K562 (cell line): ENCODE results near the gene IGF2R. TPM values are rescaled to one million over a fixed set of nuclear protein-coding genes. Genes with fewer than 3 reads are reported as not detected.
A peak's percentile ranks its signal among the peaks of the same experiment; 100 is the strongest.

ENCODE experiments used
- CCAR2 ChIP-seq: fragments of 200-400 bp; formaldehyde crosslinking; IDR thresholded peaks from 2 replicates; pipeline ENCODE4 v1.6.1; 2017; ENCODE audit warnings: mild to moderate bottlenecking, low read depth, low read length
- CHD7 ChIP-seq: fragments of 200-600 bp; sonication (generic); IDR thresholded peaks from one replicate; pipeline ENCODE4 v1.6.1; 2012; ENCODE audit warnings: mild to moderate bottlenecking, low read depth, low read length, inconsistent platforms
- CREB3L1 ChIP-seq: fragments of 450-650 bp; IDR thresholded peaks from 2 replicates; pipeline ENCODE4 v1.6.1; 2014; ENCODE audit warnings: low read depth, mild to moderate bottlenecking, moderate library complexity, borderline replicate concordance
- E2F4 ChIP-seq: sonication (generic); formaldehyde crosslinking; IDR thresholded peaks from 2 replicates; pipeline ENCODE4 v1.8.0; 2022; ENCODE audit warnings: mild to moderate bottlenecking, low read depth, missing genetic modification reagents
- GABPA ChIP-seq: fragments of 200-800 bp; sonication (Bioruptor generic); conservative IDR thresholded peaks from 2 replicates; pipeline ENCODE4 v1.6.1; 2016; ENCODE audit warnings: low read depth, missing genetic modification characterization, missing compliant biosample characterization
- NFRKB ChIP-seq: fragments of 450-650 bp; IDR thresholded peaks from 2 replicates; pipeline ENCODE4 v1.6.1; 2016; ENCODE audit warnings: low read depth
- SMAD3 ChIP-seq: fragments of 450-650 bp; formaldehyde crosslinking; conservative IDR thresholded peaks from 2 replicates; pipeline ENCODE4 v1.4.0; 2020; ENCODE audit warnings: mild to moderate bottlenecking
- TOE1 ChIP-seq, 2 experiments: fragments of 450-650 bp in 1 of 2; sonication (generic) in 1 of 2; formaldehyde crosslinking in 1 of 2; IDR thresholded peaks; 2 replicates each; pipeline versions ENCODE4 v1.7.1 to v1.8.0; 2016 to 2022; ENCODE audit warnings: borderline replicate concordance in 2 of 2, mild to moderate bottlenecking in 2 of 2, antibody characterized with exemption in 1 of 2, inconsistent platforms in 1 of 2, low read depth in 1 of 2, missing genetic modification reagents in 1 of 2, moderate library complexity in 1 of 2
- WHSC1 ChIP-seq: IDR thresholded peaks from one replicate; pipeline ENCODE4 v1.6.1; 2012; ENCODE audit warnings: low read length, control low read depth, inconsistent platforms
- ZBTB34 ChIP-seq: fragments of 250-450 bp; sonication (Bioruptor Pico); IDR thresholded peaks from 2 replicates; pipeline ENCODE4 v1.8.0; 2021; ENCODE audit warnings: mild to moderate bottlenecking, moderate library complexity
- ZC3H4 ChIP-seq: sonication (generic); formaldehyde crosslinking; IDR thresholded peaks from 2 replicates; pipeline ENCODE4 v1.9.0; 2021; ENCODE audit warnings: missing genetic modification reagents, borderline replicate concordance
- ZNF586 ChIP-seq: fragments of 450-650 bp; formaldehyde crosslinking; conservative IDR thresholded peaks from 2 replicates; pipeline ENCODE4 v1.4.0; 2020; ENCODE audit warnings: mild to moderate bottlenecking, moderate library complexity
- polyA plus RNA-seq, 8 experiments: library from polyadenylated mRNA; depleted of rRNA in 4 of 8; stranded (reverse) in 5 of 8; unstranded in 3 of 8; fragments of >200 nt; fragmentation: Nextera tagmentation in 2 of 8; fragmentation: Illumina TruSeq in 1 of 8; extraction: Ambion mirVana in 2 of 8; extraction: Trizol in 1 of 8; gene quantifications; 2 replicates each; pipeline versions ENCODE4 v1.2.1 to v1.2.3, GENCODE V29; 2011 to 2014; ENCODE audit warnings: inconsistent platforms in 1 of 8, missing spikeins in 1 of 8
- total RNA-seq, 7 experiments: library from RNA; depleted of rRNA in 6 of 7; stranded (reverse); fragments of >200 nt in 6 of 7; fragmentation: Illumina TruSeq in 2 of 7; extraction: Trizol in 2 of 7; gene quantifications; 2 replicates each; pipeline versions ENCODE4 v1.2.1 to v1.2.3, GENCODE V29; 2011 to 2021; ENCODE audit warnings: low replicate concordance in 1 of 7

Gene IGF2R
- total and polyA plus RNA-seq, 9 of the 15 experiments (the other 6 are each of a cell fraction or from before 2014, with no cell fraction given), result 3.5 to 92.3 (median 34.5) TPM

- no peak; the same call in 1 of the 2 replicates for TF ChIP-seq TOE1 (IDR thresholded peaks at IDR 0.05; ENCODE audit: borderline replicate concordance)
- no peak for TF ChIP-seq TOE1 (CRISPR knock-in tag; IDR thresholded peaks at IDR 0.05; ENCODE audit: borderline replicate concordance, low read depth)
- TF ChIP-seq CHD7, result no peak
- 0 out of 2 replicates have a peak, but pooled peaks have one; percentile 41 for TF ChIP-seq NFRKB
- TF ChIP-seq CCAR2, result no peak
- no peak for TF ChIP-seq WHSC1
- peak; percentile 62 for TF ChIP-seq GABPA (tag)
- TF ChIP-seq CREB3L1, result no peak
- no peak for TF ChIP-seq ZNF586
- no peak for TF ChIP-seq ZC3H4 (CRISPR knock-in tag)
- no peak for TF ChIP-seq ZBTB34
- TF ChIP-seq E2F4 (CRISPR knock-in tag), result no peak
- TF ChIP-seq SMAD3 (CRISPR knock-in tag), result no peak
Measured at GRCh38 chr6:159969921-159970320, 1.0 kb downstream of the IGF2R start (continued).
